Measurements from ENCODE around the gene ECE1. TPM values are rescaled to one million over a fixed set of nuclear protein-coding genes. Genes with fewer than 3 reads are reported as not detected.
A peak's percentile ranks its signal among the peaks of the same experiment; 100 is the strongest.

Gene ECE1
- total RNA-seq, 4 donors from 2014 or later = 74.5 to 146 (median 97.2) TPM

DNA sequence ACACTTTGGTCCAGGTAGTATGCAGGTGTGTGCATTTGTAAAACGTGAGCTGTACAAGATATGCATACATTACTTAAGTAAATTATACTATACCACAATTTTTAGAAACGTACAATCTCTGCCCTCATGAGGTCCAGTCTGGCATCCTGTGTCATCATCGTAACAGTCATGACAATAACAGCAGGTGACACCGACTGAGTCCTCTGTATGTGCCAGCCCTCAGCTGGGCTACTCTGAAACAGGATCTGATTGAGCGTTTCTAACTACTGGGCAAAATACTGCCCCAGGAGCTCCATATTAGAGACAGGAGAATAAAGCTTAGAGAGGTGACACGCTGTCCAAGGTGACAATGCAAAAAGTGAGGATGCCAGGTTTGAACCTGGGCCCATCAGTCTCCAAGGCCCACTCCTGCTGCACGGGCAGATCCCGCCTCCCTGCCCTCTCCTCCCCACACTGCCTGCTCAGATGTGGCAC is 47.2 kb upstream of the ECE1 start:
- Histone ChIP-seq H3K4me3 (replicated peaks in 1 of 3) (no peak overlapping the region), H3K27ac (peak overlapping the region; percentile 91 to 95 (median 94)), H3K4me1 (peaks cover 92 to 99% of the 10 kb centered on the region in 2 donors), H3K9me3 (no peaks in the 10 kb centered on the region), H3K27me3 (no peaks in the 10 kb centered on the region), H3K36me3 (no peaks in the 10 kb centered on the region)
- WGBS, 2 donors = 68 to 75% methylated on average over 8 of the region's 8 CpGs
- DNase-seq = no peak
- TF ChIP-seq, protein P1, sequence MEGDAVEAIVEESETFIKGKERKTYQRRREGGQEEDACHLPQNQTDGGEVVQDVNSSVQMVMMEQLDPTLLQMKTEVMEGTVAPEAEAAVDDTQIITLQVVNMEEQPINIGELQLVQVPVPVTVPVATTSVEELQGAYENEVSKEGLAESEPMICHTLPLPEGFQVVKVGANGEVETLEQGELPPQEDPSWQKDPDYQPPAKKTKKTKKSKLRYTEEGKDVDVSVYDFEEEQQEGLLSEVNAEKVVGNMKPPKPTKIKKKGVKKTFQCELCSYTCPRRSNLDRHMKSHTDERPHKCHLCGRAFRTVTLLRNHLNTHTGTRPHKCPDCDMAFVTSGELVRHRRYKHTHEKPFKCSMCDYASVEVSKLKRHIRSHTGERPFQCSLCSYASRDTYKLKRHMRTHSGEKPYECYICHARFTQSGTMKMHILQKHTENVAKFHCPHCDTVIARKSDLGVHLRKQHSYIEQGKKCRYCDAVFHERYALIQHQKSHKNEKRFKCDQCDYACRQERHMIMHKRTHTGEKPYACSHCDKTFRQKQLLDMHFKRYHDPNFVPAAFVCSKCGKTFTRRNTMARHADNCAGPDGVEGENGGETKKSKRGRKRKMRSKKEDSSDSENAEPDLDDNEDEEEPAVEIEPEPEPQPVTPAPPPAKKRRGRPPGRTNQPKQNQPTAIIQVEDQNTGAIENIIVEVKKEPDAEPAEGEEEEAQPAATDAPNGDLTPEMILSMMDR (IDR thresholded peaks at IDR 0.05) = no peak
- TF ChIP-seq POLR2A (IDR thresholded peaks at IDR 0.05) = no peak
- intact Hi-C loops (cut with DNase I) = no loop called here

GRCh38 chr1:21337010-21337437 is 46.8 kb upstream of the ECE1 start:
- no peaks in the 10 kb centered on the region for H3K27me3 ChIP-seq
- TF ChIP-seq POLR2A (IDR thresholded peaks at IDR 0.05) = no peak
- TF ChIP-seq, protein P1 (IDR thresholded peaks at IDR 0.05) = no peak
- H3K9me3 ChIP-seq = no peaks in the 10 kb centered on the region
- no peaks in the 10 kb centered on the region for H3K36me3 ChIP-seq
- intact Hi-C loops (cut with DNase I) = no loop called here
- no peak for DNase-seq
- 55 to 65% methylated on average over 8 of the region's 8 CpGs for WGBS, 2 donors
- H3K4me3 ChIP-seq (replicated peaks in 1 of 3) = no peak overlapping the region
- peak overlapping the region; percentile 91 to 95 (median 94) for H3K27ac ChIP-seq
- peaks cover 90 to 98% of the 10 kb centered on the region in 2 donors for H3K4me1 ChIP-seq

DNA sequence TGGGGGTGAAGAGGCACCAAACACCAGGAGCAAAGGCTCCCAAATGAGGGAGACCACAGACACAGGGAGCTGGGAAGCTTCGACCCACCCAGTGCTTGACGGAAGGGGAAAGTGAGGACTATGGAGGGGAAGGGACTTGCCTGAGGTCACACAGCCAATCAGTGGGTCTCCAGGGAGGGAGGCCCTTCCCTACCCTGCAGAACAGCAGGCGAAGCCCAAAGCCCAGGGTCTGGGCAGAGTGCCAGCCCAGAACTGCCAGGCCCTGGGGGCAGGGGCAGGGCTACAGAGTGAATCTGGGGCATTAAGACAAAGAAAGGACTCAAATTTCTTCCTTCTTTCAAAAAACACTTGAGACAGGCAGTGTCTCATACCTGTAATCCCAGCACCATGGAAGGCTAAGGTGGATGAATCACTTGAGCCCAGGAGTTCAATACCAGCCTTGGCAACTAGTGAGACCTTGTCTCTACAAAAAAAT is 45.5 kb upstream of the ECE1 start:
- no peak for TF ChIP-seq POLR2A (IDR thresholded peaks at IDR 0.05)
- TF ChIP-seq, protein P1 (IDR thresholded peaks at IDR 0.05) = no peak
- H3K4me3 ChIP-seq (replicated peaks in 1 of 3) = no peak overlapping the region
- H3K36me3 ChIP-seq = no peaks in the 10 kb centered on the region
- H3K4me1 ChIP-seq = peaks cover 84 to 97% of the 10 kb centered on the region in 2 donors
- no peaks in the 10 kb centered on the region for H3K9me3 ChIP-seq
- intact Hi-C loops (cut with DNase I) = no loop called here
- DNase-seq = peak; percentile 72 to 77
- WGBS, 2 donors = 51 to 57% methylated on average over 3 of the region's 3 CpGs
- peak overlapping the region; percentile 91 to 95 (median 94) for H3K27ac ChIP-seq
- H3K27me3 ChIP-seq = no peaks in the 10 kb centered on the region

- peaks cover 78 to 97% of the 10 kb centered on the region in 2 donors for H3K4me1 ChIP-seq
- H3K27me3 ChIP-seq = no peaks in the 10 kb centered on the region
- peak in 1 of 2 donors; percentile 46 for DNase-seq
- WGBS, 2 donors = 27 to 31% methylated on average over 15 to 16 of the region's 19 CpGs
- H3K9me3 ChIP-seq = no peaks in the 10 kb centered on the region
- H3K4me3 ChIP-seq (replicated peaks in 1 of 3) = peak overlapping the region in 1 of 3 donors; percentile 0
- peak overlapping the region; percentile 91 to 95 (median 94) for H3K27ac ChIP-seq
- TF ChIP-seq POLR2A (IDR thresholded peaks at IDR 0.05) = no peak
- TF ChIP-seq, protein P1 (IDR thresholded peaks at IDR 0.05) = no peak
- H3K36me3 ChIP-seq = no peaks in the 10 kb centered on the region
- intact Hi-C loops (cut with DNase I) = no loop called here
Measured at GRCh38 chr1:21335088-21335691, 44.9 kb upstream of the ECE1 start.
